ENCODE measurements around the gene PRELP.
A peak's percentile ranks its signal among the peaks of the same experiment; 100 is the strongest.

Gene PRELP

GRCh38 chr1:203479646-203480045 lies 4.0 kb downstream of the PRELP start:
- DNase-seq, result no peak

GRCh38 chr1:203480084-203480483 lies 4.5 kb downstream of the PRELP start:
- no peak for DNase-seq

GRCh38 chr1:203480525-203481084 lies 5.0 kb downstream of the PRELP start:
- peak in 2 of 4 experiments; percentile 15 to 23 for DNase-seq

- no peak for DNase-seq
These were observed 5.6 kb downstream of the PRELP start for GRCh38 chr1:203481196-203481595.

DNA sequence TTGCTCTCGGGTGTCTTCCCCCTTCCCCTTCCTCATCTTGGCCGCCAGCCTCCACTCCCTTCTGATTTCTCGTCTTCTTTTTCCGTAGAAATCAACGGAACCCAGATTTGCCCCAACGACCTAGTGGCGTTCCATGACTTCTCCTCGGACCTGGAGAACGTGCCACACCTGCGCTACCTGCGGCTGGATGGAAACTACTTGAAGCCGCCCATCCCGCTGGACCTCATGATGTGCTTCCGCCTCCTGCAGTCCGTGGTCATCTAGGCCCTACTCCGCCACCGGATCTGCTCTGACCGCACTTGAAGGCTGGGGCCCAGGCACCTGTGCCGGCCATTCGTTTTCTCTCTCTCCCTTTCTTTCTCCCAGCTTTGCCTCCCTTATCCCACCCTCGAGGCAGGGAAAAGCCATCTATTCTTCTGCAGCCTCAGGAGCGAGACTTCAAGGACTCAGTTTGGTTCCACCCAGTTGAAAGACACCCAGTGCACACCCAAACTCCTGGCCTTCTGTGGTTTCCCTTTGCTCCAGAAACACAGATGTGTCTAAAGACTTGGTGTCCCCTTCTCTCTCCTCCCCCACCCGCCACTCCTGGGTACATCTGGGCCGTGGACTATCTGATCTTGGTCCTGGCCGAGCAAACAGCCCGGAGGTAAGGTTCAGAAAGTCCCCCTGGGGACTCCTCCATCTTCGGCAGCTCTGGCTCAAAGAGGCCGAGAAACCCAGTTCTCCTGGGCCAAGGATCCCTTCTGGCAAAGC lies 11.2 kb downstream of the PRELP start:
- no peak for DNase-seq

DNA sequence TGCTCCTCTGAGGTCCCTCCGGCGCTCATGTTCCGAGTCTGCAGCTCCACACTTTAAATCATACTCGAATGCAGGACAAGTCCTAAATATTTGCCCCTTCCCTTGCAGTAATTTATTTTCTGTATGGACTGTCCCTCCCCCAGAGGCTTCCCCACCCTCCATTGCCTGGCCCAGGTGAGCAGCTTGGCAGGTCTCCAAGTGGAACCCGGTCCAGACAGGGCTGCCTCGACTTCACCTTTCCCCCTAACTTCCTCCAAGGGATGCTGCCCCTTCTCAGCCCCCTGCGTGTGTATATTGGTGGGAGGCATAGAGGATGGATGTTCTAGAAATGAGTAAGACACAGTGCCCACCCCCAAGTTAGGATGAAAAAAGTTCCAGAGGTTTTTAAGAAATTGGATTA lies 12.9 kb downstream of the PRELP start:
- DNase-seq, result no peak

DNA sequence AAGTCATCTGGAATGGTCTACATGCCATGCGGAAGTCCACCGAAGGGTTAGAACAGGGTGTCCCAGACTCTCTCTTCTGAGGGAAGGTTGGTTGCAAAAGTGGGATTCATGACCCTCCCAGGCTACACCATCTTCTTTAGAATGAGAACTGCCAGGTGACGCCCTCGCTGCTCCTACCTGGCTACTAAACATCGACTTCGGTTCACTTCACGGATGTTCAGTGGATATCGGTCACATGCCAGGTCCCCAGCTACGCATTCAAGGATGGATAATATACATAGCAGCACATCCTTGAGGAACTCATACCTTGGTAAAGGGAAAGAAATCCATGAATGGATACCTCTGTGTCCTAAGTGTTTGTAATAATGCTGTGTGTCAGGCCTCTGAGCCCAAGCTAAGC lies 15.0 kb downstream of the PRELP start:
- DNase-seq, result no peak

- DNase-seq, result no peak
These were observed 16.1 kb downstream of the PRELP start for GRCh38 chr1:203491664-203492063.

- no peak for DNase-seq
These were observed 16.6 kb downstream of the PRELP start for GRCh38 chr1:203492082-203492747.

DNA sequence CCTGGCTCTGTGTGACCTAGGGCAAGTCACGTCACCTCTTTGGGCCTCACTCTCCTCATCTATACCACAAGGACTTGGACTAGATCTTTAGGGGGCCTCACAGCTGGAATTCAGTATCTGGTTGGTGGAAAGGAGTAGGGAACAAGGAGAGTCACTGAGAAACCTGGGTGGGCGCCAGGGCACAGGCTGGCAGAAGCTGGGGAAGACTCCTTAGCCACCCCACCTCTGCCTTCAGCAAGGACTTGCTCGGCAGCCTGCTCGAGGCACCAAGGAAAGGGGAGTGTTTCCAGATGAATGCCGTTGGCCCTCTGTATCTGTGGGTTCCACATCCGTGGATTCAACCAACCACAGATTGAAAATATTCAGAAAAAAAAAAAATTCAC lies 17.1 kb downstream of the PRELP start:
- DNase-seq, result no peak

- no peak for DNase-seq
These were observed 18.3 kb downstream of the PRELP start, which contains the start of gene OPTC for GRCh38 chr1:203493901-203494300. OPTC (plus strand) TSS chr1:203494153; CDS start chr1:203496006, 1,853 bp downstream.

- DNase-seq, result no peak
These were observed 20.2 kb downstream of the PRELP start for GRCh38 chr1:203495845-203496244.

- no peak for DNase-seq
These were observed 21.7 kb downstream of the PRELP start for GRCh38 chr1:203497269-203497777.

GRCh38 chr1:203499643-203500278 lies 24.2 kb downstream of the PRELP start:
- no peak for DNase-seq

GRCh38 chr1:203500279-203500678 lies 24.7 kb downstream of the PRELP start:
- no peak for DNase-seq

GRCh38 chr1:203503836-203504235 lies 28.2 kb downstream of the PRELP start:
- DNase-seq, result no peak

DNA sequence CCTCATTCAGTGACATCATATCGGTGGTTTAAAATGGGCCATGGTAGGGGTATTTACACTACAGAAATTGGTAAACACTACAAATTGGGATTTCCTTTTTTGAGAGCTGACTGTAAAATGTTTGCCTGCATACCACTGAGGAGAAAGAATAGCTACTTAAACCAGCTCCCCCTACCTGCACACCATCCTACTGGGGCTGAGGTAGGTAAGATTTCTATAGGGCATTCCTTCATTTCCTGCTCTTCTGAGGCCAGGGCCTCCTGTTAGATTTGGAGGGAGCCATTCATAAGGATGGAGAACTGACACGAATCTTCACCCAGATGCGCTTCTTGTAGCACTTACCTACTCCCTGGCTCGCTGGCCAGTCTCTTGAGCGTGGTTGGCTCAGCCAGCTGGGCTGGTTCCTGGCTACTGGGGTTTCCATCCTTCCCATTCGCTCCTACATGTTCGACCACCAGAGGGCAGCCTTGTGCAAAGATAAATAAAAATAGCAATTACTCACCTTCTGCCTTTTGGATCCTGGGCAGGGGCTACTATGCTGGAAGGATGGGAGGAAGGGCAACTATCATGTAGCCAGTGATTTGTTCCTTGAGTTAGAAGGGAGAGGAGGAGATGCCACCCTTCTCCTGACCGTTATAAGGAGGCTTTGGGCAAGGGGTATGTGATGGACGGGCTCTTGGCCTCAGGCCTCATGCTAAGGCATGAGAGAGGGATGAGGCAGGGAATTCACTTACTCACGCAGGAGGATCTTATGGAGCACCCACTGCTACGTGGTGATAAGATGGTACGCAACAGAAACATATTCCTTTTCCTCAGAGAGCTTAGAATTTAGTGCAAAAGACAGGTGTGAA lies 29.0 kb downstream of the PRELP start:
- peak; percentile 47 to 78 (median 59) for DNase-seq

DNA sequence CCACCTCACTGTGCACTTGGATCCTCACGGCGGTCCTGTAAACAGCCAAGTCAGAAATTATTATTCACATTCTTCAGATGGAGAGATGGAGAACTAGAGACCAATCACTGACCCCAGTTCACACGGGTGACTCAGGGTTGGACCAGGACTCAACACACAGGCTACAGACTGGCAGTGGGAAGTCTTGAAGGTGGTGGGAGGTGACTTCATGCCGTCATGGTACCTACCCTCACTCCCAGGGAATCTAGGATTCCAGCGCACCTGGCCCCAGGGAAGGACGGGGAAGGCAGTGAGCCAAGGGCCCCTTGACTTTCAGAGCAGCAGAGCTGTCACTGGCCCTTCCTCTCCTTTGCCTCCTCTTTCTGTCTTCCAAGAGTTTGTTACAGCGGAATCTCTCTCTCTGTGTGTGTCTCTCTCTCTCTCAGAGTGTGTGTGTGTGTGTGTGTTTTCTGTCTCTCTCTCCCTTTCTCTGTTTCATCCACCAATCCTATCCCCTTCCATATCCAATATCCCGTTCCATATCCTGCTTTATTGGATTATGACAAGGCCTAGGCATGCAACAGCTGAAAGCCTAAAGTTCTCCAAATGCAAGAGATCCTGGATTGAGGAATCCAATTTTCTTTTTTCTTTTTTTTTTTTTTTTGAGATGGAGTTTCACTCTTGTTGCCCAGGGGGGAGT lies 30.1 kb downstream of the PRELP start:
- DNase-seq, result no peak

- DNase-seq, result no peak
These were observed 31.4 kb downstream of the PRELP start for GRCh38 chr1:203506858-203507626.

GRCh38 chr1:203507759-203508158 lies 32.2 kb downstream of the PRELP start:
- no peak for DNase-seq

DNA sequence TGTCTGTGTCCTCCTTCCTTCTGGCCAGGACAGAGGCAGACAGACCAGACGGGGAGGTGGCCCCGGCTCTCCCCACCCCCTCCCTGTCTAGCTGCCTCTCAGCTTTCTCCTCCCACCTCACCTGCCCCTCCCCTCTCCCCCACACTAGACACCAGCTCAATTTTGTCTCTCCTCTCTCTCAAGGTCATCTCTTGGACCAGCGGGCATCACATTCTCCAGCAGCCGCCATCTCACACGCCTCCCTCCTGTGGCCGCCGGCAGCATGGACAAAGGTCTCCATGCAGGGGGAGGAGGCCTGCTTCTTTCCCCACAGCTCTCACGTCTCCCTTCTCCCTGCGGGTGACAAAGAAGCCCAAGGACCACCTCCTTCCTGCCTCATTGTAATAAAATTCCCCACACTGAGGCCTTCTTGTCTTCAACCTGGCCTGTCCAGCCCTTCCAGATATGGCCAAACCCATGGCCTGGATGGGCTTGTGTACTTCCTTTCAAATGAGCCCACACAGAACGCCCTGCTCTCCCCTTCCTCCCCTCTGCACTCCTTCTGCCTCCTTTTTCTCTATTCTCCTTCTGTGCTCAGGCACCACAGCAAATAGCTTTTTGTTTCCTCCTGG lies 33.0 kb downstream of the PRELP start:
- no peak for DNase-seq

All from activated CD4-positive, CD25-positive, alpha-beta regulatory T cell (primary cell).